PFSK-1 (cell line): Measurements from ENCODE around the gene OAF.

Experiments used
- FOXP2 ChIP-seq: optimal IDR thresholded peaks from 2 replicates; pipeline ENCODE3; 2011; ENCODE audit warnings: borderline replicate concordance, control low read depth, inconsistent platforms; ENCODE audit not compliant: insufficient read depth; ENCODE audit errors: extremely low read length, extremely low read depth
- POLR2AphosphoS5 ChIP-seq: IDR thresholded peaks from 2 replicates; pipeline ENCODE4 v1.6.1; 2012; ENCODE audit warnings: low read depth, mild to moderate bottlenecking, control low read depth, low read length, moderate library complexity

GRCh38 chr11:120183701-120184141, 27.1 kb upstream of the OAF start:
- no peak for TF ChIP-seq POLR2AphosphoS5
- no peak for TF ChIP-seq FOXP2
